H9 (cell line): ENCODE data around the gene IRF2BPL. TPM values are rescaled to one million over a fixed set of nuclear protein-coding genes. Genes with fewer than 3 reads are reported as not detected.
A peak's percentile ranks its signal among the peaks of the same experiment; 100 is the strongest.

Source experiments
- DNase-seq: peaks from one replicate; pipeline ENCODE4 v3.0.0-alpha.2; 2017
- H2AFZ ChIP-seq: one replicate; pipeline ENCODE4 v1.6.1; 2013; ENCODE audit warnings: mild to moderate bottlenecking, low read length, control low read depth, moderate library complexity
- H2AK5ac ChIP-seq: 2 replicates; pipeline ENCODE4 v1.6.1; 2013; ENCODE audit warnings: low read length, control low read depth, mixed read lengths; ENCODE audit not compliant: insufficient read length
- H2BK120ac ChIP-seq: one replicate; pipeline ENCODE4 v1.6.1; 2013; ENCODE audit warnings: low read depth, mild to moderate bottlenecking, low read length, control low read depth, inconsistent platforms; ENCODE audit not compliant: poor library complexity, severe bottlenecking
- H2BK12ac ChIP-seq: 2 replicates; pipeline ENCODE4 v1.6.1; 2013; ENCODE audit warnings: low read length, control low read depth, mixed read lengths, low read depth; ENCODE audit not compliant: insufficient read length
- H2BK15ac ChIP-seq: 2 replicates; pipeline ENCODE4 v1.6.1; 2013; ENCODE audit warnings: low read depth, low read length, control low read depth
- H2BK20ac ChIP-seq: one replicate; pipeline ENCODE4 v1.6.1; 2013; ENCODE audit warnings: low read depth, mild to moderate bottlenecking, low read length, control low read depth, inconsistent platforms; ENCODE audit not compliant: poor library complexity, severe bottlenecking
- H2BK5ac ChIP-seq: 2 replicates; pipeline ENCODE4 v1.6.1; 2013; ENCODE audit warnings: low read length, control low read depth, mixed read lengths; ENCODE audit not compliant: insufficient read length
- H3K14ac ChIP-seq: 2 replicates; pipeline ENCODE4 v1.6.1; 2013; ENCODE audit warnings: low read length, control low read depth; ENCODE audit not compliant: insufficient read depth
- H3K18ac ChIP-seq: 2 replicates; pipeline ENCODE4 v1.6.1; 2013; ENCODE audit warnings: low read depth, mild to moderate bottlenecking, mixed read lengths, low read length, control low read depth; ENCODE audit not compliant: insufficient read length
- H3K23ac ChIP-seq: 2 replicates; pipeline ENCODE4 v1.6.1; 2013; ENCODE audit warnings: low read length, control low read depth, mixed read lengths, low read depth; ENCODE audit not compliant: insufficient read length
- H3K23me2 ChIP-seq: 2 replicates; pipeline ENCODE4 v1.6.1; 2013; ENCODE audit warnings: low read depth, mild to moderate bottlenecking, mixed read lengths, low read length, control low read depth; ENCODE audit not compliant: insufficient read length, poor library complexity, severe bottlenecking
- H3K27ac ChIP-seq: 2 replicates; pipeline ENCODE4 v1.5.1; 2013; ENCODE audit warnings: low read length, control low read depth, mixed read lengths, low read depth; ENCODE audit not compliant: insufficient read length
- H3K27me3 ChIP-seq: 2 replicates; pipeline ENCODE4 v1.6.1; 2013; ENCODE audit warnings: low read length, control low read depth, inconsistent platforms; ENCODE audit not compliant: insufficient read depth
- H3K4ac ChIP-seq: 2 replicates; pipeline ENCODE4 v1.6.1; 2013; ENCODE audit warnings: low read depth, mild to moderate bottlenecking, control low read depth, inconsistent platforms, low read length, moderate library complexity
- H3K4me1 ChIP-seq: 2 replicates; pipeline ENCODE4 v1.6.1; 2013; ENCODE audit warnings: low read length, control low read depth, inconsistent platforms; ENCODE audit not compliant: insufficient read depth
- H3K4me2 ChIP-seq: 2 replicates; pipeline ENCODE4 v1.6.1; 2013; ENCODE audit warnings: low read length, control low read depth, mixed read lengths; ENCODE audit not compliant: insufficient read length, insufficient read depth
- H3K56ac ChIP-seq: 2 replicates; pipeline ENCODE4 v1.6.1; 2013; ENCODE audit warnings: low read depth, mild to moderate bottlenecking, mixed read lengths, low read length, control low read depth; ENCODE audit not compliant: insufficient read length
- H3K79me1 ChIP-seq: 2 replicates; pipeline ENCODE4 v1.6.1; 2013; ENCODE audit warnings: low read depth, mild to moderate bottlenecking, moderate library complexity, low read length, control low read depth, inconsistent platforms; ENCODE audit not compliant: insufficient read depth, poor library complexity, severe bottlenecking
- H3K79me2 ChIP-seq: 2 replicates; pipeline ENCODE4 v1.6.1; 2013; ENCODE audit warnings: low read length, control low read depth, inconsistent platforms; ENCODE audit not compliant: insufficient read depth
- H3K9ac ChIP-seq: 2 replicates; pipeline ENCODE4 v1.6.1; 2013; ENCODE audit warnings: low read length, control low read depth, mixed read lengths; ENCODE audit not compliant: insufficient read length; ENCODE audit errors: extremely low read depth
- H3K9me3 ChIP-seq: one replicate; pipeline ENCODE4 v1.6.1; 2013; ENCODE audit warnings: low read depth, low read length, inconsistent platforms; ENCODE audit not compliant: control insufficient read depth
- H3T11ph ChIP-seq: one replicate; pipeline ENCODE4 v1.6.1; 2013; ENCODE audit warnings: mild to moderate bottlenecking, low read length, control low read depth, inconsistent platforms
- H4K20me1 ChIP-seq: one replicate; pipeline ENCODE4 v1.6.1; 2013; ENCODE audit not compliant: control insufficient read depth, insufficient read length, insufficient read depth
- H4K5ac ChIP-seq: 2 replicates; pipeline ENCODE4 v1.6.1; 2013; ENCODE audit warnings: low read depth, mild to moderate bottlenecking, mixed read lengths, low read length, control low read depth; ENCODE audit not compliant: insufficient read length
- H4K8ac ChIP-seq: replicated peaks from 2 replicates; pipeline ENCODE4 v1.6.1; 2013; ENCODE audit warnings: low read length, control low read depth, mixed read lengths, low read depth; ENCODE audit not compliant: insufficient read length
- H4K91ac ChIP-seq: 2 replicates; pipeline ENCODE4 v1.6.1; 2013; ENCODE audit warnings: low read depth, mild to moderate bottlenecking, moderate library complexity, mixed read lengths, low read length, control low read depth; ENCODE audit not compliant: insufficient read length
- H3K27ac Mint-ChIP-seq, 3 experiments: 2 replicates in 2 of 3; 3 replicates in 1 of 3; pipeline ENCODE4 v1.8.0; 2020 to 2021; ENCODE audit warnings: mixed read lengths in 3 of 3, mild to moderate bottlenecking in 1 of 3, moderate library complexity in 1 of 3
- H3K27me3 Mint-ChIP-seq: 2 replicates; pipeline ENCODE4 v1.8.0; 2021; ENCODE audit warnings: low read depth, mild to moderate bottlenecking, moderate library complexity, mixed read lengths
- H3K36me3 Mint-ChIP-seq, 3 experiments: 2 replicates in 2 of 3; 3 replicates in 1 of 3; pipeline ENCODE4 v1.8.0; 2020 to 2021; ENCODE audit warnings: low read depth in 3 of 3, mixed read lengths in 3 of 3; ENCODE audit not compliant: insufficient read depth in 1 of 3
- H3K4me1 Mint-ChIP-seq, 2 experiments: 2 replicates each; pipeline ENCODE4 v1.8.0; 2020; ENCODE audit warnings: mixed read lengths in 2 of 2
- H3K4me3 Mint-ChIP-seq, 2 experiments: 2 replicates in 1 of 2; 3 replicates in 1 of 2; pipeline ENCODE4 v1.8.0; 2020 to 2021; ENCODE audit warnings: mild to moderate bottlenecking in 2 of 2, mixed read lengths in 2 of 2, moderate library complexity in 1 of 2
- H3K9me3 Mint-ChIP-seq, 2 experiments: 2 replicates in 1 of 2; 3 replicates in 1 of 2; pipeline ENCODE4 v1.8.0; 2020; ENCODE audit warnings: mild to moderate bottlenecking in 2 of 2, mixed read lengths in 2 of 2, moderate library complexity in 1 of 2
- CTCF ChIP-seq: fragments of 200-600 bp; sonication (generic); conservative IDR thresholded peaks from 3 replicates; pipeline ENCODE4 v1.8.0; 2021; ENCODE audit warnings: antibody characterized with exemption, mild to moderate bottlenecking
- WGBS: extraction: QIAGEN DNeasy Blood & Tissue Kit; methylation state at CpG from one replicate; pipeline ENCODE4 v1.1.7; 2013; ENCODE audit warnings: missing lambda C conversion rate, low lambda C conversion rate, mixed read lengths; ENCODE audit not compliant: insufficient read length; ENCODE audit errors: extremely low coverage; 5-methylcytosine and 5-hydroxymethylcytosine counted together
- total RNA-seq: library from RNA; stranded (reverse); gene quantifications from 2 replicates; pipeline ENCODE4 v1.2.1, GENCODE V29; 2021

Gene IRF2BPL
- total RNA-seq, 1 experiment from 2014 or later: 59.0 TPM

DNA sequence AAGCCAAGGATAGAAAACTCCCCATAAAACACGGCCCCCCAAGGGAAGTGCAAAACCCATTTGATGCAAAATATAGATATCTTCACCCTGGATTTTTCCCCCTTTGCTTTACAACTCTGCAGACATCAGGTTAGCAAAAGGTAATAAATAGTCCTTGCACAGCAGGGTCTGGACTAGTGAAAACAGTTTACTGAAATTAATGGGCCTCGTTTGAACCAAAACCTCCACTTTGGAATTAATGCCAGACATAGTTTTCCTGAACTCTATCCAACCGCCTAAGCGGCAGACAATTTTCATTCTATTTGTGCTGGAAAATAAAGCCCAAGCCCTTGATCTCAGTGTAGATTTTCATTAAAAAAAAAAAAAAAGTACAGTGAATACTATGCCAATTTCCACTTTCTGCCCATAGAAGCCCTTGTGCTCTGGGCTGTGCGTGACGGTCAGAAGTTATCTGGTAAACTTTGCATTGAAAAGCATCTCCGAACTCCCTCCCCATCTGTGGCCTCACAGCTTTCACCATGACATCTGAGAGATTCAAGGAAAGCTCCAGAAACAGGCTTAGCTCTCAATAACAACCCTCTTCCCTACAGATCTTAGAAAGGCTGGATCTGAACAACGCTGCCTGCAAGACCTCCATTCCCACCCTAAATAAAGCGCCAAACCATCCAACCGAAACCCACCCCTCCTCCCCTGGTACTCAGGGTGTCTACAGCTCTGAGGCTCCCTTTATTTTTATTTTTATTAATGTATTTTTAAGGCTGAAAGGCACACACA is 11.0 kb upstream of the IRF2BPL start:
- Histone ChIP-seq H4K91ac (no peak overlapping the region), H3K4me2 (peak overlapping the region; percentile 72), H3K18ac (no peak overlapping the region), H3K4ac (no peak overlapping the region), H3K23me2 (peaks cover 11% of the 10 kb centered on the region), H3K9me3 (no peaks in the 10 kb centered on the region), H2AK5ac (no peak overlapping the region), H2BK20ac (no peak overlapping the region), H2AFZ (no peak overlapping the region), H3K56ac (no peak overlapping the region), H2BK120ac (no peak overlapping the region), H4K8ac (no peak overlapping the region), H3T11ph (no peak overlapping the region), H2BK5ac (no peak overlapping the region), H2BK12ac (no peak overlapping the region), H3K27me3 (no peaks in the 10 kb centered on the region), H4K20me1 (peaks cover 3% of the 10 kb centered on the region), H3K79me2 (no peaks in the 10 kb centered on the region), H2BK15ac (no peak overlapping the region), H3K27ac (no peak overlapping the region), H4K5ac (no peak overlapping the region), H3K79me1 (no peaks in the 10 kb centered on the region), H3K14ac (no peak overlapping the region), H3K9ac (no peak overlapping the region), H3K4me1 (peaks cover 22% of the 10 kb centered on the region; the same call in 1 of the 2 replicates), H3K23ac (no peak overlapping the region)
- peaks cover 17% of the 10 kb centered on the region for H3K27me3 Mint-ChIP-seq
- no peak for DNase-seq
- WGBS: no CpG with 5 or more reads among the region's 10 CpGs
- H3K36me3 Mint-ChIP-seq: no peaks in the 10 kb centered on the region; a peak in 1 of 7 replicates
- peak overlapping the region in 1 of 3 experiments; percentile 16; a peak in 2 of 7 replicates for H3K27ac Mint-ChIP-seq
- no peaks in the 10 kb centered on the region; a peak in 1 of 5 replicates for H3K9me3 Mint-ChIP-seq
- no peak for TF ChIP-seq CTCF
- peaks cover 75 to 76% of the 10 kb centered on the region in 2 experiments for H3K4me1 Mint-ChIP-seq
- H3K4me3 Mint-ChIP-seq: peak overlapping the region; percentile 65 to 77
